Liver (tissue), 2 donors: ENCODE results near the gene CEL.

Source experiments
- CTCF ChIP-seq: fragments of 150-350 bp; IDR thresholded peaks from 2 replicates; pipeline ENCODE4 v1.5.1; 2017; ENCODE audit warnings: improper control_type of control experiment, low read depth, low read length; ENCODE audit not compliant: missing input control
- FOXA1 ChIP-seq: IDR thresholded peaks from 2 replicates; pipeline ENCODE4 v1.6.1; 2016; ENCODE audit warnings: antibody characterized with exemption
- donor health status: healthy.

GRCh38 chr9:133113163-133113948 is 51.6 kb downstream of the CEL start:
- no peak for TF ChIP-seq FOXA1
- no peak for TF ChIP-seq CTCF
